Fibroblast of the conjunctiva (primary cell): Measurements from ENCODE around the gene SSPN.

Experiments used
- DNase-seq: peaks from one replicate; pipeline ENCODE4 v3.0.0-alpha.2; 2010; ENCODE audit warnings: low read depth

The SSPN gene

DNA sequence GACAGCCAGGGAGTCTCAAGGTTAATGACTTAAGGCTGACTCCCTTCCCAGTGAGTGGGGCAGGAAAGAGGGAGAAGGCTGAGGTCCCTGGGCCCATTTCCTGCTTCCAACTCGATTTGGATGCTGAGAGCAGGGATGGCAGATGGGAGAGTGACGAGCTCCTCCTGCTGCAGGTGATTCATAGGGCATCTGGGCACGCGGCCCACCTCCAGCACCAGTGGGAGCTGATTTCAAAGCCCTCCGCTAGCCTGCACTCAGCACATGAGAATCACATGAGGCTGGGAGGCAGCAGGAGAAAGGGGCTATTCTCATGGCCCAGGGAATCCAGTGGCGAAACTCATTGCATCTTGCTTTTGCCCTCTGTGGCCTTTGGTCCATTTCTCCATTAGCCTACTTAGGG, 90.8 kb downstream of the SSPN start:
- DNase-seq, result no peak

DNA sequence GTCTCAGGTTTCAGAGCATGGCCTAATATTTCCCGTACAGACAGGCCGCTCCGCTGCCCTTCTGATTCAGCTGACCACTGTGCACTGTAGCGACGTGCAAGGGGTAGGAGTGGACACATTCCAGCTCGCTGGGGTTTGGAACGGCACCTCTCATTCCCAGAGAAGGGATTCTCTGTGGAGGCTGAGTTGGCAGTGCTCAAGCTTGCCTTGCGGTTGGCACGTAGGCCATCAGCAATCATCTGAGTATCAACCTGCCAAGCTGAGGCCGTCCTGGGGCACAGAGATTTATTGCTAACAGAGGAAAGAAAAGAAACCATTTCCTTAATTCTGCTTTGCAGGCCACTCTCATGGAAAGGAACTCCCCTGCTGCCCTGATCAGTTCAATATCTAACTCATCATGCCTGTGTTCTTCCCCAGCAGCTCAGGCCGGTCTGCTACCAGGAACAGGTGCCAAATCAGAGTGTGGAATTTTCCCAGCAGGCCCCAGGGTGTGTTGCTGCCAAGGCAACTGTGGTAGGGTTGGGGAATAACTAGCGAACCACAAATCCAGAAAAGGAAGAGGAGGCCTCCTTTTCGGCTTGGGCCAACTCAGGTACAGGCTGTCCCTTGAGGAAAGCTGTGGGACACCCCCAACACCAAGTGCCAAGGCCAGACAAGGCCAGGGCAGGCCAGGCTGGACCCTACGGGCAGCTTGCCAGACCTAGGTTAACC, 92.5 kb downstream of the SSPN start:
- DNase-seq, result no peak

DNA sequence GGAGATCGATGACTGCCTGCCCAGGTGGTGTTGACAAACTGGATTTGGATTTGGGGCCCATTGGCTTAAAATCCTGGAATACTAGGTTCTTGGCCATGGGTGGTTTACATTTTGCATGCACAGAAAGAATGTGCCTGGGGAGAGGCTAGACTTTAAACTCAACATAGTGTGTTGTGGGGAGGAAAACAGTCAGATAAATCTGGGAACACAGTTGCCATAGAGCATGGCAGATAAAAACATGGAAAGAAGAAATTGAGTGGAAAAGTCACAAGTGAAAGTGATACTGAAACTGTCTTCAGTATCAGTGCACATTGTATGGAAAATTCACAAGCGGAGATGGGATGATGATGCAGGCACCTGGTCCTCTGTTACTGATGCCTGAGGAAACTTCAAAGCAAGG, 95.2 kb downstream of the SSPN start:
- DNase-seq, result no peak

DNA sequence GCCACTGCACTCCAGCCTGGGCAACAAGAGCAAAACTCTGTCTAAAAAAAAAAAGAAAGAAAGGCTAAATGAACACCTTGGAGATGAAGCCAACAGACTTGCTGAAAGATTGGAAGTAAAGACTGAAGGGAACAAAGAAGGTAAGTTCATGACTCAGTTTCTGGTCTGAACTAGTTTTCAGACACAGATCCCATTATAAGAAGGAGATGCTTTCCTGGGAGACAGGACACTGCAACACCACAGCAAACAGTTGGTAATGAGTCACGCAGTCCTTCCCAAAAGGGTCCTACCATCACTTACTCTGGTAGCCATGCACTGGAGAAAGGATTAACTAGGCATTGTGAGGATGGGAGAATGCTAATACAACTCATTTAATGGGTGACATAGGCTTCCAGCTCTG, 97.2 kb downstream of the SSPN start:
- no peak for DNase-seq

DNA sequence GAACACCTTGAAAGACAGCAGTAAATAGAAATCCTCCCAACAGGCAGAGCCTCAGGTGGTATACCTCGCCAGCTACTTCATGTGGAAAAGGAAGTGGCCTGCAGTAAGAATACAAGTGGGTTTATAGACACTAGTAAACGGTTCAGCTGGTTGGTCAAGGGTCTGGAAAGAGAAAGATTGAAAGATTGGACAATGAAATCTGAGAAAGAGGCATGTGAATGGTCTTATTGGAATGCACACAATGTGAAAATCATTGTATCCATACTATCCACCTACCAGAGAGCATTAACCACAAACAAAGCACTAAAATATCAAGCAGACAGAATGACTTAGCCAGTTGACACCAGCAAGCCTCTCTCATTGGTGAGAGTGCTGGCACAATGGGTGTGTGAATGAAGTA, 98.2 kb downstream of the SSPN start:
- no peak for DNase-seq

DNA sequence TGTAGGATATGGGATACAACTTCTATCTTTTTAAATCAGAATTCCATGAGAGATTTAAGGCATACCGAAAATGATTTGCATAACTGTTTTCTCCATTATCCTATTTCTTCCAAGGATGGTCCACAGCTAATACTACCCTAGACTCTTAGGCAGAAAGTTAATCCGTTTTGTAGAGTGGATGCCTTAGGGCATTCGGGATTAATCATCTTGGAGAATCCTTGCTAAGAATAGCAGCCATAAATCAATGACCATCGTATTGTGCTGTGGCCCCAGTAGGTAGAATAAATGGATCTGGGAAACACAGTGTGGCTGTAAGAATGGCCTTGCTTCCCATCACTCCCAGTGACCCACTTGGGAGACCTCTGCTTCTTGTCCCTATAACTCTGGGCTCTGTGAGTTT, 99.6 kb downstream of the SSPN start:
- no peak for DNase-seq

DNA sequence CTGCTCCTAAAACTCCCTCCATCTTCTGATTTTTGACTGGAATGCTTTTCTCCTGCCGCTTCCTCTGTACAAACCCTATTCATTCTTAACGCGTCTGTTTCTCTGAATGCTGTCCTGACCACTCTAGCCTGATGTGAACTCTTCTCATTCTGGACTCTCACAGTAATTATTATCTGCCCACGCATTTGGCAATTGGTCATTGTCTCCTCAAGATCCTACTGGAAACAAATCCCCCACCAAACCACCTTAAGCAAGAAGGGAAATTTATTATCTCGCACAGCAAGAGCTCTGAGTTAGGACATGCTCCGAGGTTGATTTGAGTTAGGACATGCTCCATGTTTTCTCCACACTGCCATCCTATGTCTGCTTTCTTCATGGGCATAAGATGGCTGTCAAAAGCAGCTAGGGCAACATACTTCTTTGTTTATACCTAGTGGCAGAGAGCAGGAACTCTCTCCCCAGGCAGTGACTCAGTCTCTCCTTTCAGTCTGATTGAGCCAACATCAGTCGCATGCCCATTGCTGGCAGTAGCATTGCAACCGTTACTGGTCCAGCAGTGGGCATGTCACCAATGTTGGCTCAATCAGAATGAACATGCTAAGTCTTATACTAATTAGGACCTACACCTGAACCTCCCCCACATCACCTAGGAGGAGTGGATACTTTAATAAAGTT, 102.2 kb downstream of the SSPN start:
- DNase-seq, result no peak

DNA sequence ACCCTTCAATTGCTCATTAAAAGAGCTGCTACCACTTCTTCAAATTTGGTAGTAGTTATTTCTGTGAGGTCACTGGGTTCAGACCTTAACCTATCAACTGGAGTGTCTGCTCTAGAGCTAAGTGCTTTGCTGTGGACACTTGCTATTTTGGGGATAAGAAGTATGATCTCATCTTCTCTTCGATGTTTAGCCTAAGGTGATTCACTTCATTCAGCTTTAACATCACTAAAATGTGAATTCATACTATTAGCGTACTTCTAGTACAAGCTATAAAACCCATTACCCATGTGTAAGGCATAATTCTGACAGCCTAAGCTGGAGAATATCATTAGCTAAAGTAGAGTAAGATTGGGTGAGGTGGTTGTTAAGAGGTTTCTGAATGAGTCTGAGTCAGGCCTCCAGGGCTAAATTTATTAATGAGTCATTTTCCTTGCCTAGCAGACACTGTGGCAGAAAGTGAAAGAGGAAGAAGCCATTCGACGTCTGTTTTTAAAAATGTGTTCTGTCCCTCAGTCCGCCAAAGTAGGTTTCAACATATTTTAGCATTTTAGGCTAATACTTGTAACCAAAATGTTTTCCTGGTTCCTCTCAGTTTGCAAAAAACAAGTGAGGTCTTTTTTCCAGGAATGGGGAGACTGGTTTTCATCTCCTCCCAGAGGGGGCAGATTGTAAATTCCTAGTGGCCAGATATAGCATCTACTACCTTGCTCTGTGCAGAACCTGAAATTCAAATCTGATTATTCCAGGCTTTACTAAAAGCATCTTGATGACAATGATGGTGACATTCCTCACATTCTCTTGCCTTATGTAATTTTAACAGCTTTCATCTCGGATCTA, 103.6 kb downstream of the SSPN start:
- DNase-seq, result peak; percentile 44

DNA sequence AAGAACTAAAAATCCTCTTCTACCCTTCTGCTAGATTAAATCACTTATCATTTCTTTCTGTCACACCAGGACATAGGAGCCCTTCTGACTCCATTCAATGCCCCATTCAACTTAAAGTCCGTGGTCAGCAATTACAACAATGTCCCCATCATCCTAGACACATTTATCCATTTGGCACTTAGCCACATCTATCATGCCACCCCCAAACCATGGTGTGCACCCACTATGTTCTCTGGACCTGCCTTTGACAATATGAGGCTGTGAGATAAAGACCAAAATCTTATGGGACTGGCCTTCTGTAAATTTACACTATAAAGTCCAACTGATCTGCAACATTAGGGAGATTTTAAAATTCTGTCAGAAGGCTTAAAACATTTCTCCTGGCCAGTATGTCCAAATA, 104.4 kb downstream of the SSPN start:
- no peak for DNase-seq
